SK-N-SH (cell line): ENCODE measurements around the gene SREK1IP1. TPM values are rescaled to one million over a fixed set of nuclear protein-coding genes. Genes with fewer than 3 reads are reported as not detected.

ENCODE experiments used
- CTCF ChIA-PET: fragments of 300-600, 350-600 bp; formaldehyde crosslinking; extraction: SDS; loops from one replicate; lab custom pipeline; 2021; lab: Yijun Ruan, JAX
- POLR2A ChIA-PET: fragments of 350-600 bp; sonication (Branson Sonifier 250); formaldehyde crosslinking; extraction: SDS; loops from one replicate; lab custom pipeline; 2020; ENCODE audit warnings: antibody characterized with exemption, inconsistent platforms; lab: Yijun Ruan, JAX
- DNase-seq: peaks from one replicate; pipeline ENCODE4 v3.0.0; 2012
- H2AFZ ChIP-seq: fragments of 200-600 bp; sonication (generic); 2 replicates; pipeline ENCODE4 v1.8.1; 2016; ENCODE audit warnings: antibody characterized with exemption, mild to moderate bottlenecking, low read depth
- H3F3A ChIP-seq: fragments of 200-600 bp; sonication (generic); replicated peaks from 2 replicates; pipeline ENCODE3; 2016; ENCODE audit warnings: antibody characterized with exemption, mild to moderate bottlenecking; ENCODE audit not compliant: insufficient read depth
- H3K27ac ChIP-seq, 2 experiments: fragments of 200-500 bp in 1 of 2; fragments of 200-600 bp in 1 of 2; sonication (Bioruptor generic) in 1 of 2; sonication (generic), shearing (Covaris generic) in 1 of 2; 2 replicates each; pipeline versions ENCODE4 v1.5.1 to v1.6.1; 2014 to 2016; ENCODE audit warnings: low read depth in 2 of 2, inconsistent platforms in 1 of 2, low read length in 1 of 2, mild to moderate bottlenecking in 1 of 2, mixed read lengths in 1 of 2
- H3K27me3 ChIP-seq: fragments of 200-600 bp; sonication (generic), shearing (Covaris generic); 2 replicates; pipeline ENCODE4 v1.6.1; 2016; ENCODE audit warnings: mixed run types; ENCODE audit not compliant: insufficient read depth
- H3K36me3 ChIP-seq, 2 experiments: fragments of 200-500 bp in 1 of 2; fragments of 200-600 bp in 1 of 2; sonication (Bioruptor generic) in 1 of 2; sonication (generic) in 1 of 2; replicated peaks in 1 of 2; 2 replicates each; pipeline versions ENCODE3 to v1.5.1; 2014 to 2016; ENCODE audit warnings: low read length in 1 of 2, mild to moderate bottlenecking in 1 of 2; ENCODE audit not compliant: insufficient read depth in 2 of 2, control insufficient read depth in 1 of 2
- H3K4me1 ChIP-seq, 2 experiments: fragments of 200-500 bp in 1 of 2; fragments of 200-600 bp in 1 of 2; sonication (Bioruptor generic) in 1 of 2; sonication (generic), shearing (Covaris generic) in 1 of 2; 2 replicates each; pipeline versions ENCODE4 v1.5.1 to v1.6.1; 2014 to 2016; ENCODE audit warnings: low read depth in 1 of 2, low read length in 1 of 2, mixed run types in 1 of 2; ENCODE audit not compliant: insufficient read depth in 2 of 2, control insufficient read depth in 1 of 2
- H3K4me2 ChIP-seq: fragments of 200-600 bp; sonication (generic), shearing (Covaris generic); 2 replicates; pipeline ENCODE4 v1.6.1; 2017; ENCODE audit warnings: mixed run types
- H3K4me3 ChIP-seq, 2 experiments: fragments of 200-500 bp in 1 of 2; fragments of 200-600 bp in 1 of 2; sonication (Bioruptor generic) in 1 of 2; sonication (generic), shearing (Covaris generic) in 1 of 2; 2 replicates each; pipeline versions ENCODE4 v1.5.1 to v1.8.1; 2014 to 2016; ENCODE audit warnings: low read depth in 2 of 2, inconsistent platforms in 1 of 2, low read length in 1 of 2, mild to moderate bottlenecking in 1 of 2, mixed read lengths in 1 of 2, moderate library complexity in 1 of 2
- H3K79me2 ChIP-seq: fragments of 200-600 bp; sonication (generic); 2 replicates; pipeline ENCODE4 v1.8.1; 2017; ENCODE audit warnings: mild to moderate bottlenecking; ENCODE audit not compliant: insufficient read depth
- H3K9ac ChIP-seq: fragments of 200-600 bp; sonication (generic); 2 replicates; pipeline ENCODE4 v1.6.1; 2017; ENCODE audit warnings: mixed run types
- H3K9me2 ChIP-seq: fragments of 200-600 bp; sonication (generic); 2 replicates; pipeline ENCODE4 v1.6.1; 2017; ENCODE audit warnings: mixed run types
- H3K9me3 ChIP-seq: fragments of 200-600 bp; sonication (generic); 2 replicates; pipeline ENCODE4 v1.6.1; 2017; ENCODE audit warnings: mixed run types, mild to moderate bottlenecking, moderate library complexity
- H4K20me1 ChIP-seq: fragments of 200-600 bp; sonication (generic); 2 replicates; pipeline ENCODE4 v1.6.1; 2017; ENCODE audit warnings: mild to moderate bottlenecking, mixed run types; ENCODE audit not compliant: insufficient read depth
- CTCF ChIP-seq: fragments of 200-600 bp; sonication (generic); IDR thresholded peaks from 2 replicates; pipeline ENCODE4 v1.6.1; 2017; ENCODE audit warnings: antibody characterized with exemption, mild to moderate bottlenecking, moderate library complexity
- EP300 ChIP-seq, 2 experiments: IDR thresholded peaks; 2 replicates each; pipeline versions ENCODE4 v1.4.0 to v1.6.1; 2012; ENCODE audit warnings: borderline replicate concordance in 1 of 2, low read depth in 1 of 2, low read length in 1 of 2
- EZH2phosphoT487 ChIP-seq: fragments of 200-600 bp; sonication (generic); IDR thresholded peaks from 2 replicates; pipeline ENCODE4 v1.6.1; 2017; ENCODE audit warnings: low read depth, mixed run types, mild to moderate bottlenecking, antibody characterized with exemption, moderate library complexity, borderline replicate concordance
- GATA2 ChIP-seq: sonication (generic); formaldehyde crosslinking; IDR thresholded peaks from 2 replicates; pipeline ENCODE4 v1.5.0; 2020; ENCODE audit warnings: mild to moderate bottlenecking, missing genetic modification reagents
- NFIC ChIP-seq: IDR thresholded peaks from 2 replicates; pipeline ENCODE4 v1.4.0; 2012; ENCODE audit warnings: borderline replicate concordance
- PBX3 ChIP-seq: IDR thresholded peaks from 2 replicates; pipeline ENCODE4; 2012
- SIN3A ChIP-seq: IDR thresholded peaks from 2 replicates; pipeline ENCODE4 v1.6.1; 2012; ENCODE audit warnings: low read depth, mild to moderate bottlenecking, low read length, moderate library complexity, borderline replicate concordance
- TCF12 ChIP-seq: IDR thresholded peaks from 2 replicates; pipeline ENCODE4 v1.4.0; 2012
- YY1 ChIP-seq: IDR thresholded peaks from 2 replicates; pipeline ENCODE4 v1.4.0; 2012; ENCODE audit warnings: low read depth, mild to moderate bottlenecking
- WGBS: methylation state at CpG from one replicate; pipeline ENCODE4 v1.1.6; 2017; ENCODE audit warnings: low lambda C conversion rate; 5-methylcytosine and 5-hydroxymethylcytosine counted together
- polyA plus RNA-seq, 3 experiments: library from polyadenylated mRNA; depleted of rRNA; stranded (reverse); fragments of >200 nt; gene quantifications; 2 replicates each; pipeline ENCODE4 v1.2.3, GENCODE V29; 2012
- TF ChIP-seq, protein P1 (sequence below): IDR thresholded peaks from 2 replicates; pipeline ENCODE4 v1.4.0; 2012; ENCODE audit warnings: low read depth
- TF ChIP-seq, protein P2 (sequence below): fragments of 150-350 bp; IDR thresholded peaks from 2 replicates; pipeline ENCODE4 v1.6.1; 2017; ENCODE audit warnings: antibody characterized with exemption, low read length, low read depth, borderline replicate concordance
- TF ChIP-seq, protein P3 (sequence below): IDR thresholded peaks from 2 replicates; pipeline ENCODE4 v1.4.0; 2012; ENCODE audit warnings: low read depth, borderline replicate concordance

The SREK1IP1 gene
- polyA plus RNA-seq, 1 of the 3 experiments (the other 2 are of a cell fraction), result 1.2 TPM

GRCh38 chr5:64796301-64796700 lies 27.8 kb upstream of the SREK1IP1 start (continued):
- TF ChIP-seq, protein P1, sequence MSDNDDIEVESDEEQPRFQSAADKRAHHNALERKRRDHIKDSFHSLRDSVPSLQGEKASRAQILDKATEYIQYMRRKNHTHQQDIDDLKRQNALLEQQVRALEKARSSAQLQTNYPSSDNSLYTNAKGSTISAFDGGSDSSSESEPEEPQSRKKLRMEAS, result no peak
- no peak for TF ChIP-seq CTCF
- TF ChIP-seq, protein P2, sequence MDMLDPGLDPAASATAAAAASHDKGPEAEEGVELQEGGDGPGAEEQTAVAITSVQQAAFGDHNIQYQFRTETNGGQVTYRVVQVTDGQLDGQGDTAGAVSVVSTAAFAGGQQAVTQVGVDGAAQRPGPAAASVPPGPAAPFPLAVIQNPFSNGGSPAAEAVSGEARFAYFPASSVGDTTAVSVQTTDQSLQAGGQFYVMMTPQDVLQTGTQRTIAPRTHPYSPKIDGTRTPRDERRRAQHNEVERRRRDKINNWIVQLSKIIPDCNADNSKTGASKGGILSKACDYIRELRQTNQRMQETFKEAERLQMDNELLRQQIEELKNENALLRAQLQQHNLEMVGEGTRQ, result no peak
- no peak for TF ChIP-seq YY1
- TF ChIP-seq EZH2phosphoT487, result no peak
- TF ChIP-seq, protein P3, sequence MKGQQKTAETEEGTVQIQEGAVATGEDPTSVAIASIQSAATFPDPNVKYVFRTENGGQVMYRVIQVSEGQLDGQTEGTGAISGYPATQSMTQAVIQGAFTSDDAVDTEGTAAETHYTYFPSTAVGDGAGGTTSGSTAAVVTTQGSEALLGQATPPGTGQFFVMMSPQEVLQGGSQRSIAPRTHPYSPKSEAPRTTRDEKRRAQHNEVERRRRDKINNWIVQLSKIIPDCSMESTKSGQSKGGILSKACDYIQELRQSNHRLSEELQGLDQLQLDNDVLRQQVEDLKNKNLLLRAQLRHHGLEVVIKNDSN, result no peak

- Histone ChIP-seq H3K27me3 (no peaks in the 10 kb centered on the region), H3K9me3 (no peaks in the 10 kb centered on the region), H3K4me1 (peaks cover 0 to 14% of the 10 kb centered on the region in 2 experiments; a peak in 2 of 4 replicates), H3K36me3 (peaks cover 5 to 22% of the 10 kb centered on the region in 2 experiments), H3K4me3 (0 out of 4 replicates have a peak overlapping the region, but pooled peaks of 1 of the 2 experiments have one; percentile 2), H2AFZ (no peak overlapping the region; the same call in 1 of the 2 replicates), H3K9me2 (no peaks in the 10 kb centered on the region), H3K27ac (peak overlapping the region in 1 of 2 experiments; percentile 44; a peak in 2 of 4 replicates), H3F3A (peaks cover 13% of the 10 kb centered on the region), H3K9ac (no peak overlapping the region), H3K79me2 (no peaks in the 10 kb centered on the region), H3K4me2 (peak overlapping the region; percentile 10; the same call in 1 of the 2 replicates)
- no peak for DNase-seq
- ChIA-PET POLR2A (no interaction called here), CTCF (interaction anchor here (1.4 to 2.9 kb wide), 3 partner anchors 10 to 159 kb away, joined by 4 to 16 read pairs (median 9); no protein-coding TSS in a partner anchor)
- WGBS, result 48% methylated on average over 3 of the region's 3 CpGs
- TF ChIP-seq GATA2, result no peak
- TF ChIP-seq PBX3, result peak; percentile 59
- TF ChIP-seq SIN3A, result no peak
- TF ChIP-seq EP300 (IDR thresholded peaks at IDR 0.05; ENCODE audit: borderline replicate concordance in 1 of 2, low read depth in 1 of 2, low read length in 1 of 2), result peak in 1 of 2 experiments; percentile 38; a peak in 1 of 4 replicates
- peak; percentile 41 for TF ChIP-seq TCF12
- TF ChIP-seq NFIC, result peak; percentile 6; the same call in 1 of the 2 replicates
- TF ChIP-seq, all 33 proteins: peak for 4
- H4K20me1 ChIP-seq, result no peaks in the 10 kb centered on the region
Observed at GRCh38 chr5:64794053-64794770, 25.7 kb upstream of the SREK1IP1 start.
